GM23248 (cell line): ENCODE data around the gene SLC37A1. TPM values are rescaled to one million over a fixed set of nuclear protein-coding genes. Genes with fewer than 3 reads are reported as not detected.

ENCODE experiments used
- DNase-seq: peaks from one replicate; pipeline ENCODE4 v3.0.0-alpha.2; 2015
- H2AFZ ChIP-seq: fragments of 200-600 bp; sonication (generic); 2 replicates; pipeline ENCODE4 v1.6.1; 2016; ENCODE audit warnings: antibody characterized with exemption
- H3F3A ChIP-seq: fragments of 200-600 bp; sonication (generic); 2 replicates; pipeline ENCODE4 v1.6.1; 2016; ENCODE audit warnings: mild to moderate bottlenecking, antibody characterized with exemption, mixed run types; ENCODE audit not compliant: insufficient read depth
- H3K27ac ChIP-seq: fragments of 200-600 bp; sonication (generic); 2 replicates; pipeline ENCODE4 v1.5.1; 2016; ENCODE audit warnings: mild to moderate bottlenecking
- H3K27me3 ChIP-seq: fragments of 200-600 bp; sonication (generic); replicated peaks from 2 replicates; pipeline ENCODE4 v1.6.1; 2016; ENCODE audit warnings: mild to moderate bottlenecking; ENCODE audit not compliant: insufficient read depth
- H3K36me3 ChIP-seq: fragments of 200-600 bp; sonication (generic); 2 replicates; pipeline ENCODE4 v1.6.1; 2016; ENCODE audit warnings: low read depth, mild to moderate bottlenecking
- H3K4me1 ChIP-seq: fragments of 200-600 bp; sonication (generic); 2 replicates; pipeline ENCODE4 v1.6.1; 2016; ENCODE audit warnings: mild to moderate bottlenecking; ENCODE audit not compliant: insufficient read depth
- H3K4me2 ChIP-seq: fragments of 200-600 bp; sonication (generic); one replicate; pipeline ENCODE4 v1.6.1; 2016; ENCODE audit warnings: mild to moderate bottlenecking; ENCODE audit not compliant: unreplicated experiment
- H3K4me3 ChIP-seq: fragments of 200-600 bp; sonication (generic); 2 replicates; pipeline ENCODE4 v1.5.1; 2016; ENCODE audit warnings: mild to moderate bottlenecking
- H3K79me2 ChIP-seq: fragments of 200-600 bp; sonication (generic); 2 replicates; pipeline ENCODE4 v1.6.1; 2016; ENCODE audit warnings: mild to moderate bottlenecking; ENCODE audit not compliant: insufficient read depth
- H3K9ac ChIP-seq: fragments of 200-600 bp; sonication (generic); 2 replicates; pipeline ENCODE4 v1.6.1; 2016; ENCODE audit warnings: mild to moderate bottlenecking
- H3K9me2 ChIP-seq: fragments of 200-600 bp; sonication (generic); 2 replicates; pipeline ENCODE4 v1.6.1; 2016; ENCODE audit warnings: mixed run types, mild to moderate bottlenecking, moderate library complexity; ENCODE audit not compliant: insufficient read depth
- H3K9me3 ChIP-seq: fragments of 200-600 bp; sonication (generic); one replicate; pipeline ENCODE4 v1.6.1; 2017; ENCODE audit warnings: low read depth
- H4K20me1 ChIP-seq: fragments of 200-600 bp; sonication (generic); 2 replicates; pipeline ENCODE4 v1.6.0; 2016; ENCODE audit not compliant: insufficient read depth
- EZH2 ChIP-seq: fragments of 200-600 bp; sonication (generic); IDR thresholded peaks from 2 replicates; pipeline ENCODE4 v1.6.1; 2018; ENCODE audit warnings: antibody characterized with exemption, mild to moderate bottlenecking; ENCODE audit not compliant: insufficient read depth, poor library complexity, severe bottlenecking
- EZH2phosphoT487 ChIP-seq: fragments of 200-600 bp; sonication (generic); IDR thresholded peaks from 2 replicates; pipeline ENCODE4 v1.6.1; 2018; ENCODE audit warnings: antibody characterized with exemption, moderate library complexity, mild to moderate bottlenecking, low read depth; ENCODE audit not compliant: insufficient read depth
- WGBS, 2 experiments: methylation state at CpG; one replicate each; pipeline ENCODE4 v1.1.6; 2015 to 2017; ENCODE audit warnings: low lambda C conversion rate in 2 of 2, low coverage in 1 of 2; ENCODE audit errors: missing lambda C conversion rate in 2 of 2; 5-methylcytosine and 5-hydroxymethylcytosine counted together
- in situ Hi-C: fragments of 300-500 bp; cut with MboI; formaldehyde crosslinking; loops from 2 replicates; pipeline ENCODE4 v1.15.0; 2020
- polyA plus RNA-seq: library from polyadenylated mRNA; unstranded; fragments of >200 nt; fragmentation: Nextera tagmentation; extraction: Ambion mirVana; gene quantifications from 2 replicates; pipeline ENCODE4 v1.2.1, GENCODE V29; 2016
- total RNA-seq: library from RNA; depleted of rRNA; stranded (reverse); fragments of >200 nt; shearing (Covaris generic); gene quantifications from 2 replicates; pipeline ENCODE4 v1.2.3, GENCODE V29; 2014; rRNA removed

Gene SLC37A1
- not detected in 2 replicates for total RNA-seq
- 0.23 TPM in 1 of 2 replicates, not detected in the other for polyA plus RNA-seq

DNA sequence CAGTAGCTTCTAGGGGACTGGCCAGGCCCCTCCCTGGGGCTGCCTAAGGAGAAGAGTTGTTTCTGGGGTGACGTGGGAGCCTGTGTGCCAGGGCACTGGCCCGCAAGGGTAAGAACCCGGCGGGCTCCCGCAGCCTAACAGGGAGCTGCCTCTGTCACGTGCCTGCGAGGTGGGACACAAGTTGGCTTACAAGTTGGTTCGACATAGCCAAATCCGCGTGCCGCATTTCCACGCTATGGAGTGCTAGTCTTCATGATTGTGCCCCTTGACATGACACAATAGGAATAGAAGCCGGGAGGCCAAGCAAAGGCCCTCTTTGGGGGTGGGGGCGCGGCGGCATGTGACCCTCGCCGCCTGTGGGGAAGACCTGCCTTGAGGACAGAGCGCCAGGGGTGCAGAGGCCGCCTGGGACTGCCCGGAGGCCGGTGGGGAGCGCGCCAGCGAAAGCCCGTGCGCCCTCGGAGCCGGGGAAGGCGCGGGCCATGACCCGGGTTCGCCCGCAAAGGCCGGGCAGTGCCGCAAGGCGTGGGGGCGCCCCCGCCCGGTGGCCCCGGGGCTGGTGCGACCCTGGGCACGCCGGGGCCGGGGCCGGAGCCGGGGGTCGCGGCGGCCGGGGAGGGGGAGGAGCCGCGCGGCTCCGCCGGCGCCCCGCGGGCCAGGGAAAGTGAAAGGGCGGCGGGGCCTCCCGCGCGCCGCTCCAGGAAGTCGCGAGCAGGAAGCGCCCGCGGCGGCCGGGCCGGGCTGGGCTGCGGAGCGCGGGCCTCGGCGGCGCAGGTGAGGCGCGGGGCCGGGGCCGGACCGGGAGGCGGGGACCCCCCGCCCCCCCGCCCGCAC, at the start of gene SLC37A1:
TSS of gene SLC37A1 (plus strand) at position 702 of the 834 bp plus-strand sequence. CDS start 4,603 bp downstream, outside the sequence.
- TF ChIP-seq EZH2 (no peak), EZH2phosphoT487 (no peak)
- peaks cover 38% of the 10 kb centered on the region for H3K27me3 ChIP-seq
- WGBS, 2 experiments, result 28 to 39% methylated on average over 28 to 44 of the region's 88 CpGs
- no peak within 1 kb of the TSS for H3K9ac ChIP-seq
- no peaks in the 10 kb centered on the region for H3K4me1 ChIP-seq
- no peaks in the 10 kb centered on the region for H3K79me2 ChIP-seq
- in situ Hi-C loops, result no loop called here
- H3F3A ChIP-seq, result no peaks in the 10 kb centered on the region
- no peaks in the 10 kb centered on the region for H3K36me3 ChIP-seq
- H3K4me2 ChIP-seq, result peak within 1 kb of the TSS; percentile 58
- peak within 1 kb of the TSS; percentile 64 for H3K4me3 ChIP-seq
- H3K27ac ChIP-seq, result no peak within 1 kb of the TSS
- H4K20me1 ChIP-seq, result no peaks in the 10 kb centered on the region
- H3K9me2 ChIP-seq, result no peaks in the 10 kb centered on the region
- peak; percentile 36 for DNase-seq
- peak within 1 kb of the TSS; percentile 68 for H2AFZ ChIP-seq
- no peaks in the 10 kb centered on the region for H3K9me3 ChIP-seq

DNA sequence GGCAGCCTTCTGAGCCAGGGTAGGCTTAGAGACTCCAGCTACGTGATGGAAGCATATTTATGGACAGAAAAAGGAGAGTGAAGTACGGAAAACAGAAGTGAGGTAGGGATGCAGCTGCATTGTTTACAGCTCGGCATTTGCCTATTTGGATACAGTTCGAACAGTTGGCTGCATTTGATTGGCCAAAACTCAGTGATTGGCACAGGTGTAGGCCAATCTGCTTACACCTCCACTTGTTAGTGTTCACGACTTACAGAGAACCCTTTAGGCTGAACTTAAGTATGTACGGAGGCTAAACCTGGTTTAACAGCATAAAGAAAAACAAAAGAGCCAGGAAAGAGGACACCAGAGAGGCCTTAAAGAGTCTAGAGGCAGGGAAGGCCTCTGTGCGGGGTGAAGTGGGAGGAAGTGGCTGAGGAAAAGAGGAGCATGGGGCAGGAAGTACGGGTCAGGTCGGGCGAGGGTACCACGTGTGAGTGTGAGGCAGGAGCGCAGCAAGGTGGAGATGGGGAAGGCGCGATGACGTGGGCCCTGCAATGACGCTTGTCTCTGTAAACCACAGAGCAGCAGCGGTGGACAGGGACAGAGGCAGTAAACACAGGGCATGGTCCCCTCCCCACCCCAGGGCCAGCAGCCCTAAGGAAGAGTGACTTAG, 49.7 kb upstream of the SLC37A1 start:
- H3K27me3 ChIP-seq, result peaks cover 8% of the 10 kb centered on the region; the same call in 1 of the 2 replicates
- H3K4me2 ChIP-seq, result no peak overlapping the region
- TF ChIP-seq EZH2phosphoT487, result no peak
- no peak for TF ChIP-seq EZH2
- no peaks in the 10 kb centered on the region for H4K20me1 ChIP-seq
- no peaks in the 10 kb centered on the region for H3K36me3 ChIP-seq
- H3K4me3 ChIP-seq, result no peak overlapping the region
- WGBS, 2 experiments, result 58 to 59% methylated on average over 17 of the region's 17 CpGs
- H3K27ac ChIP-seq, result no peak overlapping the region
- H3K79me2 ChIP-seq, result no peaks in the 10 kb centered on the region
- H3K4me1 ChIP-seq, result no peaks in the 10 kb centered on the region
- H2AFZ ChIP-seq, result no peak overlapping the region
- no peaks in the 10 kb centered on the region for H3F3A ChIP-seq
- H3K9me2 ChIP-seq, result no peaks in the 10 kb centered on the region
- no peaks in the 10 kb centered on the region for H3K9me3 ChIP-seq
- H3K9ac ChIP-seq, result no peak overlapping the region
- in situ Hi-C loops, result no loop called here
- peak; percentile 16 for DNase-seq

- in situ Hi-C loops, result no loop called here
- no peaks in the 10 kb centered on the region for H3K9me2 ChIP-seq
- no peaks in the 10 kb centered on the region for H3K9me3 ChIP-seq
- H3K27ac ChIP-seq, result no peak overlapping the region
- no peak overlapping the region for H3K9ac ChIP-seq
- no peaks in the 10 kb centered on the region for H3F3A ChIP-seq
- no peaks in the 10 kb centered on the region for H4K20me1 ChIP-seq
- H3K4me1 ChIP-seq, result no peaks in the 10 kb centered on the region
- no peak overlapping the region for H3K4me3 ChIP-seq
- no peaks in the 10 kb centered on the region for H3K36me3 ChIP-seq
- no peak overlapping the region for H3K4me2 ChIP-seq
- TF ChIP-seq EZH2phosphoT487 (no peak), EZH2 (no peak)
- 30 to 34% methylated on average over 8 of the region's 8 CpGs for WGBS, 2 experiments
- peaks cover 8% of the 10 kb centered on the region; the same call in 1 of the 2 replicates for H3K27me3 ChIP-seq
- DNase-seq, result no peak
- no peak overlapping the region for H2AFZ ChIP-seq
- no peaks in the 10 kb centered on the region for H3K79me2 ChIP-seq
Measured at GRCh38 chr21:42465008-42465802, 48.4 kb upstream of the SLC37A1 start.

DNA sequence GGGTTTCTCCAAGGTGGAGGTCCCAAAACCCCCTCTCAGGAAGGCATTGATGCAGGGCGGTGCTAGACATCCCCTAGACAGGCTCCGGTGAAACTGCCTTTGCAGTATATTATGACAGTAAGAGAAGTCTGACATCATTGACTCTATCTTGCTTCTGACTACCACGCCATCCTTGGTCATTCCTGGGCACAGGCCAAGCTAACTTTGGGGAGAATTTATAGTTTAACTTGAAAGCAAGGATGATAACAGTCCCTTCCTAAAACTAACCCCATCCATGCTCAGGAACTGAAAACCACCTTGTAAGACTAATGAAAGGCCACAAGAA, 47.9 kb upstream of the SLC37A1 start:
- in situ Hi-C loops, result no loop called here
- Histone ChIP-seq H2AFZ (no peak overlapping the region), H3K9ac (no peak overlapping the region), H3K4me3 (no peak overlapping the region), H3K79me2 (no peaks in the 10 kb centered on the region), H3K36me3 (no peaks in the 10 kb centered on the region), H3K9me3 (no peaks in the 10 kb centered on the region), H3F3A (no peaks in the 10 kb centered on the region), H3K9me2 (no peaks in the 10 kb centered on the region), H3K27ac (no peak overlapping the region), H3K4me2 (no peak overlapping the region), H3K4me1 (no peaks in the 10 kb centered on the region), H4K20me1 (no peaks in the 10 kb centered on the region), H3K27me3 (peaks cover 8% of the 10 kb centered on the region; the same call in 1 of the 2 replicates)
- no peak for DNase-seq
- TF ChIP-seq EZH2phosphoT487 (no peak), EZH2 (no peak)
- WGBS, 2 experiments, result 49 to 62% methylated on average over 3 of the region's 3 CpGs
